Measurements from ENCODE around the gene PDZD11. TPM values are rescaled to one million over a fixed set of nuclear protein-coding genes. Genes with fewer than 3 reads are reported as not detected.
A peak's percentile ranks its signal among the peaks of the same experiment; 100 is the strongest.

PDZD11 gene, protein sequence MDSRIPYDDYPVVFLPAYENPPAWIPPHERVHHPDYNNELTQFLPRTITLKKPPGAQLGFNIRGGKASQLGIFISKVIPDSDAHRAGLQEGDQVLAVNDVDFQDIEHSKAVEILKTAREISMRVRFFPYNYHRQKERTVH
- total RNA-seq (2021; ENCODE audit: unreplicated experiment), result 102 TPM
- polyA plus RNA-seq (2012; ENCODE audit: insufficient read length), result 87.5 TPM
- Bru-seq, nascent RNA, result percentile 75 among the genes with signal in this experiment
- BruChase-seq, experiment 1, labeled RNA remaining after a 2-hour chase, result percentile 79 among the genes with signal in this experiment
- BruChase-seq, experiment 2, labeled RNA remaining after a 6-hour chase, result percentile 91 among the genes with signal in this experiment
- long read RNA-seq, transcript PDZD11-201 (7 exons, 1,043 nt), result major isoform, 54 of 79 reads
- long read RNA-seq, transcript PDZD11-202 (8 exons, 784 nt), result minor isoform, 7 of 79 reads
- long read RNA-seq, partial matches to known transcripts, result 8 of 79 reads
- long read RNA-seq, other reads (novel, unspliced or antisense), result 10 of 79 reads

DNA sequence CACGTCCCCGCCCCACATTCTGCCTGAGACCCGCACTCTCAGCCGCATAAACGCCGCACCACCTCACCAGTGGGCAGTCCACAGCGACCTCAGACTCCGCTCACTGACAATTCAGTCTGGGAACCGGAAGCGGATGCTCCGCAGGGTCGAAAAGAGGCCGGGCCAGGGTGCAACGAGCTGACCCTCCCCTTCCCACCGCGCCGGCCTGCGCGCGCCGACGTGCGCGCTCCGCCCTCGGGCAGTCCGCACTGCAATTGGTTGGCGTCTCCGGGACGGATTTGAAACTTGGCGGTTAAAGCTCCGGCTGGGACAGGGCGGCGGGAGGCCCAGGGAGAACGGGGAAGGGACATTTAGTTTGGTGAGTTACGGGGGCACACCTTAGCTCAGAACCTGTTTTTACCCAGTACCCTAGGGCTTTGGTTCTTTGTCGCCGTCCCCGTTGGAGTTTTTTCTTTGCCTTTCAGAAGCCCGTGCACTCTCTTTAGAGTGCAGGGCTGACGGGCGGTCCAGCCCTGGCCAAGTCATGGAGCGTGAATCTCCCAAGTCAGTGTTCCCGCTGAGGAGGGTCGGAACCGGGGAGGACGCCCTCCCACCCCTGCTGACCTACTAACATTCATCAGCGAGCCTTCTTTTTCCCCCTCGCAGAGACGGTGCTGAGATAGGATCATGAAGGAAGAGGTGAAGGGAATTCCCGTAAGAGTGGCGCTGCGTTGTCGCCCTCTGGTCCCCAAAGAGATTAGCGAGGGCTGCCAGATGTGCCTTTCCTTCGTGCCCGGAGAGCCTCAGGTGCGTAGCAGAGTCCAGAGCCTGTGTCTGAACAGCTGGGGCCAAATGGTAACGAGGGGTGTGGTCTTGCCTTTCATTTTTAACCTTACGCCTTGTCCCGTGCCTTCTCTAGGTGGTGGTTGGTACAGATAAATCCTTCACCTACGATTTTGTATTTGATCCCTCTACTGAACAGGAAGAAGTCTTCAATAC is at the start of gene PDZD11, which contains the start of gene KIF4A:
PDZD11 (minus strand) TSS at position 135 of the 978 bp plus-strand sequence. CDS start 586 bp downstream, outside the sequence.
KIF4A (plus strand) TSS at position 312 of the 978 bp plus-strand sequence; CDS start at position 667, 355 bp downstream.
- no peak for TF ChIP-seq TCF7L2 (IDR thresholded peaks at IDR 0.05; ENCODE audit: low read depth, low read length)
- TF ChIP-seq, protein P1, sequence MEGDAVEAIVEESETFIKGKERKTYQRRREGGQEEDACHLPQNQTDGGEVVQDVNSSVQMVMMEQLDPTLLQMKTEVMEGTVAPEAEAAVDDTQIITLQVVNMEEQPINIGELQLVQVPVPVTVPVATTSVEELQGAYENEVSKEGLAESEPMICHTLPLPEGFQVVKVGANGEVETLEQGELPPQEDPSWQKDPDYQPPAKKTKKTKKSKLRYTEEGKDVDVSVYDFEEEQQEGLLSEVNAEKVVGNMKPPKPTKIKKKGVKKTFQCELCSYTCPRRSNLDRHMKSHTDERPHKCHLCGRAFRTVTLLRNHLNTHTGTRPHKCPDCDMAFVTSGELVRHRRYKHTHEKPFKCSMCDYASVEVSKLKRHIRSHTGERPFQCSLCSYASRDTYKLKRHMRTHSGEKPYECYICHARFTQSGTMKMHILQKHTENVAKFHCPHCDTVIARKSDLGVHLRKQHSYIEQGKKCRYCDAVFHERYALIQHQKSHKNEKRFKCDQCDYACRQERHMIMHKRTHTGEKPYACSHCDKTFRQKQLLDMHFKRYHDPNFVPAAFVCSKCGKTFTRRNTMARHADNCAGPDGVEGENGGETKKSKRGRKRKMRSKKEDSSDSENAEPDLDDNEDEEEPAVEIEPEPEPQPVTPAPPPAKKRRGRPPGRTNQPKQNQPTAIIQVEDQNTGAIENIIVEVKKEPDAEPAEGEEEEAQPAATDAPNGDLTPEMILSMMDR (IDR thresholded peaks at IDR 0.05), result no peak
- TF ChIP-seq POLR2AphosphoS5 (IDR thresholded peaks at IDR 0.05; ENCODE audit: low read depth, low read length), result peak; percentile 84
- TF ChIP-seq SIN3A (IDR thresholded peaks at IDR 0.05; ENCODE audit: borderline replicate concordance, insufficient read depth, low read depth, low read length), result peak; percentile 98
- H3K36me3 ChIP-seq (ENCODE audit: control insufficient read depth, insufficient read depth, low read length), result peaks cover 7% of the 10 kb centered on the region; the same call in 1 of the 2 replicates
- peak within 1 kb of the TSS; percentile 86 to 90 for H3K4me3 ChIP-seq (ENCODE audit: low read depth in 2 of 2, low read length in 2 of 2)
- H3K27me3 ChIP-seq (ENCODE audit: control insufficient read depth, insufficient read depth, low read length), result no peaks in the 10 kb centered on the region
- CTCF ChIA-PET, result no interaction called here
- BruUV-seq (replicated peaks), result TSS peak; percentile 81
- no peaks in the 10 kb centered on the region for H3K9me3 ChIP-seq (ENCODE audit: control insufficient read depth, insufficient read depth, low read depth, low read length)
- in situ Hi-C loops (cut with HindIII; ENCODE audit: low pct_unique_long_range_greater_than_20kb, low sequenced_read_pairs) (no loop called here), intact Hi-C loops (cut with micrococcal nuclease; ENCODE audit: unreplicated experiment) (no loop called here)
- H3K4me1 ChIP-seq (ENCODE audit: control insufficient read depth, insufficient read depth, low read length), result peaks cover 19% of the 10 kb centered on the region
- DNase-seq (ENCODE audit: low read depth, low spot score) (peak; percentile 64), ATAC-seq (peak; percentile 99)
- POLR2A ChIA-PET, result no interaction called here
- peak within 1 kb of the TSS; percentile 74 for H3K27ac ChIP-seq (ENCODE audit: low read length)

DNA sequence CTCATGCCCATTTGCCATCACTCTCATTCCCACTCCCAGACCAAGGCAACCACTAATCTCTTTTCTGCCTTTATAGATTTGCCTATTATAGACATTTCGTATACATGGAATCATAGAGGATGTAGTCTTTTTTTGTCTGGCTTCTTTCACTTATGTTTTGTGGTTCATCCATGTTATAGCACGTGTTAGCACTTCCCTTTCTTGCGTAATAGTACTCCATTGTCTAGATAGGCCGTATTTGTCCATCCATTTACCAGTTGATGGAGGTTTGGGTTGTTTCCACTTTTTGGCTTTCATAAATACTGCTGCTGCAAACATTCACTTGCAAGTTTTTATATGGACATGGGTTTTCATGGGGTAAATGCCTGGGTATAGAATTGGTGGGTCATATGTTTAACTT is 48.6 kb upstream of the PDZD11 start:
- ATAC-seq (no peak), DNase-seq (ENCODE audit: low read depth, low spot score) (no peak)
- peaks cover 24% of the 10 kb centered on the region for H3K36me3 ChIP-seq (ENCODE audit: control insufficient read depth, insufficient read depth, low read length)
- no peak overlapping the region for H3K27ac ChIP-seq (ENCODE audit: low read length)
- H3K4me1 ChIP-seq (ENCODE audit: control insufficient read depth, insufficient read depth, low read length), result no peaks in the 10 kb centered on the region; the same call in 1 of the 2 replicates
- no peak overlapping the region for H3K4me3 ChIP-seq (ENCODE audit: low read depth in 2 of 2, low read length in 2 of 2)
- POLR2A ChIA-PET, result interaction anchor here (0.6 kb wide), 1 partner anchor 40 kb away, joined by 4 read pairs; no protein-coding TSS in a partner anchor
- BruUV-seq (replicated peaks), result no TSS peak
- TF ChIP-seq, protein P2, sequence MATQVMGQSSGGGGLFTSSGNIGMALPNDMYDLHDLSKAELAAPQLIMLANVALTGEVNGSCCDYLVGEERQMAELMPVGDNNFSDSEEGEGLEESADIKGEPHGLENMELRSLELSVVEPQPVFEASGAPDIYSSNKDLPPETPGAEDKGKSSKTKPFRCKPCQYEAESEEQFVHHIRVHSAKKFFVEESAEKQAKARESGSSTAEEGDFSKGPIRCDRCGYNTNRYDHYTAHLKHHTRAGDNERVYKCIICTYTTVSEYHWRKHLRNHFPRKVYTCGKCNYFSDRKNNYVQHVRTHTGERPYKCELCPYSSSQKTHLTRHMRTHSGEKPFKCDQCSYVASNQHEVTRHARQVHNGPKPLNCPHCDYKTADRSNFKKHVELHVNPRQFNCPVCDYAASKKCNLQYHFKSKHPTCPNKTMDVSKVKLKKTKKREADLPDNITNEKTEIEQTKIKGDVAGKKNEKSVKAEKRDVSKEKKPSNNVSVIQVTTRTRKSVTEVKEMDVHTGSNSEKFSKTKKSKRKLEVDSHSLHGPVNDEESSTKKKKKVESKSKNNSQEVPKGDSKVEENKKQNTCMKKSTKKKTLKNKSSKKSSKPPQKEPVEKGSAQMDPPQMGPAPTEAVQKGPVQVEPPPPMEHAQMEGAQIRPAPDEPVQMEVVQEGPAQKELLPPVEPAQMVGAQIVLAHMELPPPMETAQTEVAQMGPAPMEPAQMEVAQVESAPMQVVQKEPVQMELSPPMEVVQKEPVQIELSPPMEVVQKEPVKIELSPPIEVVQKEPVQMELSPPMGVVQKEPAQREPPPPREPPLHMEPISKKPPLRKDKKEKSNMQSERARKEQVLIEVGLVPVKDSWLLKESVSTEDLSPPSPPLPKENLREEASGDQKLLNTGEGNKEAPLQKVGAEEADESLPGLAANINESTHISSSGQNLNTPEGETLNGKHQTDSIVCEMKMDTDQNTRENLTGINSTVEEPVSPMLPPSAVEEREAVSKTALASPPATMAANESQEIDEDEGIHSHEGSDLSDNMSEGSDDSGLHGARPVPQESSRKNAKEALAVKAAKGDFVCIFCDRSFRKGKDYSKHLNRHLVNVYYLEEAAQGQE (IDR thresholded peaks at IDR 0.05; ENCODE audit: insufficient read depth in 1 of 2, low read depth in 2 of 2, low read length in 1 of 2), result no peak
- TF ChIP-seq TCF7L2 (IDR thresholded peaks at IDR 0.05; ENCODE audit: low read depth, low read length) (no peak), SIN3A (IDR thresholded peaks at IDR 0.05; ENCODE audit: borderline replicate concordance, insufficient read depth, low read depth, low read length) (no peak), POLR2AphosphoS5 (IDR thresholded peaks at IDR 0.05; ENCODE audit: low read depth, low read length) (no peak)
- intact Hi-C loops (cut with micrococcal nuclease; ENCODE audit: unreplicated experiment), result no loop called here
- in situ Hi-C loops (cut with HindIII; ENCODE audit: low pct_unique_long_range_greater_than_20kb, low sequenced_read_pairs), result no loop called here
- no peaks in the 10 kb centered on the region for H3K27me3 ChIP-seq (ENCODE audit: control insufficient read depth, insufficient read depth, low read length)
- H3K9me3 ChIP-seq (ENCODE audit: control insufficient read depth, insufficient read depth, low read depth, low read length), result no peaks in the 10 kb centered on the region
- CTCF ChIA-PET, result no interaction called here

Measured in Panc1 (cell line).